GM11168 (cell line): ENCODE measurements around the gene CLCA4.
"Not testable (repeated sequence)": the region's sequence is repeated elsewhere in the genome, so short reads cannot be mapped to it uniquely, and the experiment has no call there.

Experiments
- in situ Hi-C: fragments of 300-500 bp; cut with MboI; formaldehyde crosslinking; loops from one replicate; pipeline ENCODE4 v1.12.0; 2022; ENCODE audit warnings: low sequenced_read_pairs; ENCODE audit not compliant: unreplicated experiment

The CLCA4 gene

DNA sequence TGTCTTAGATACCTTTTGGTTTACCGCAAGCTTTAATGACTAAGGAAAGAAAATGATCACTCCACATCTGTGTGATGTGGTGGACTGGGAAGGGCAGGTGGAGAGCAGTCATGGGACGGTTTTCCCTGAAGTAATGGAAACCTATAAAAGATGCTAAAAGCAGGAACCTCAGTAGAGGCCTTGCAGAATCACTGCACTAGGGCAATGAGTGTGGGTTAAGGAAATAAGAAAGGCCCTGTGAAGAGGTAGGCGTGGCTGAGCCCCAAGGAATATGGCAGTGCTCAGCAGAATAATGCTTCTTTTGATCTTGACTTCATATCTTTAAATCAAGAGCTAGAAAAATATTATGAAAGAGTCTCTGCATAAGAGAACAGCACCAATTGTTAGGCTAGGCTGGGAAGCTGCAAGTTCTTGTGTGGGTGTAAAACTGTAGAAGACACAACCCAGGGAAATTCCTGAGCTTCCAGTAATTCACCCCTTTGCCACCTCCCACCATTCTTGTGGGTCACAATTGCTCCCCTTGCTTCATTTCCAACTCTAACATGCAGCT lies 49.9 kb downstream of the CLCA4 start:
- in situ Hi-C loops = no loop called here

- in situ Hi-C loops = not testable (repeated sequence)
These were observed 59.2 kb downstream of the CLCA4 start for GRCh38 chr1:86606080-86606479.

GRCh38 chr1:86616433-86616832 lies 69.6 kb downstream of the CLCA4 start:
- in situ Hi-C loops = no loop called here

GRCh38 chr1:86616871-86617270 lies 70.0 kb downstream of the CLCA4 start:
- in situ Hi-C loops = no loop called here

GRCh38 chr1:86618358-86618757 lies 71.5 kb downstream of the CLCA4 start:
- in situ Hi-C loops = no loop called here

GRCh38 chr1:86619313-86619712 lies 72.4 kb downstream of the CLCA4 start:
- in situ Hi-C loops = no loop called here

GRCh38 chr1:86621286-86621685 lies 74.4 kb downstream of the CLCA4 start:
- in situ Hi-C loops = no loop called here
